Mucosa of stomach (tissue), 1 donor: ENCODE data around the gene CAMSAP1.

Experiments used
- H3K27me3 ChIP-seq: one replicate; pipeline ENCODE4 v1.7.0; 2013; ENCODE audit warnings: mild to moderate bottlenecking, low read length; ENCODE audit not compliant: control insufficient read depth, insufficient read depth
- H3K36me3 ChIP-seq: one replicate; pipeline ENCODE4 v1.7.0; 2013; ENCODE audit warnings: low read length; ENCODE audit not compliant: control insufficient read depth, insufficient read depth
- H3K4me1 ChIP-seq: one replicate; pipeline ENCODE4 v1.7.0; 2013; ENCODE audit warnings: mild to moderate bottlenecking, low read length; ENCODE audit not compliant: control insufficient read depth, insufficient read depth
- H3K4me3 ChIP-seq: one replicate; pipeline ENCODE4 v1.7.0; 2013; ENCODE audit warnings: low read length
- H3K9ac ChIP-seq: one replicate; pipeline ENCODE4 v1.7.0; 2013; ENCODE audit warnings: mild to moderate bottlenecking, low read length, moderate library complexity
- H3K9me3 ChIP-seq: one replicate; pipeline ENCODE4 v1.7.0; 2013; ENCODE audit warnings: mild to moderate bottlenecking, low read length, moderate library complexity; ENCODE audit not compliant: control insufficient read depth
- donor health status: Pancreatic carcinoma.

Gene CAMSAP1

DNA sequence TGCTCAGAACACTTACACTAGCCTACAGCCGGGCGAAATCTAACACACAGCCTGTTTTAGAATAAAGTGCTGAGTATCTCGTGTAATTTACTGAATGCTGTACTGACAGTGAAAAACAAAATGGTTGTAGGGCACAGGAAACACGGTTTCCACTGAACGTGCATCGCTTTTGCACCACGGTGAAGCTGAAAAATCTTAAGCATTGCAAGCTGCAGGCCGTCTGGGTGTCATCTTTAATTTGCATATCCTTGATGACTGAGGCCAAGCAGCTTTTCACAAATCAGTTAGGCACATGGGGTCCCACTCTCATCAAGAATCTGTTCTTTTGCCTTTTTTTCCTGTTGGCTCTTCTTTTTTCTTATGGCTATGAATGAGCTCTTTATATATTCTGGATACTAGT, 58.2 kb downstream of the CAMSAP1 start:
- Histone ChIP-seq H3K4me1 (peaks cover 11% of the 10 kb centered on the region), H3K9me3 (no peaks in the 10 kb centered on the region), H3K4me3 (no peak overlapping the region), H3K27me3 (no peaks in the 10 kb centered on the region), H3K36me3 (no peaks in the 10 kb centered on the region), H3K9ac (no peak overlapping the region)

DNA sequence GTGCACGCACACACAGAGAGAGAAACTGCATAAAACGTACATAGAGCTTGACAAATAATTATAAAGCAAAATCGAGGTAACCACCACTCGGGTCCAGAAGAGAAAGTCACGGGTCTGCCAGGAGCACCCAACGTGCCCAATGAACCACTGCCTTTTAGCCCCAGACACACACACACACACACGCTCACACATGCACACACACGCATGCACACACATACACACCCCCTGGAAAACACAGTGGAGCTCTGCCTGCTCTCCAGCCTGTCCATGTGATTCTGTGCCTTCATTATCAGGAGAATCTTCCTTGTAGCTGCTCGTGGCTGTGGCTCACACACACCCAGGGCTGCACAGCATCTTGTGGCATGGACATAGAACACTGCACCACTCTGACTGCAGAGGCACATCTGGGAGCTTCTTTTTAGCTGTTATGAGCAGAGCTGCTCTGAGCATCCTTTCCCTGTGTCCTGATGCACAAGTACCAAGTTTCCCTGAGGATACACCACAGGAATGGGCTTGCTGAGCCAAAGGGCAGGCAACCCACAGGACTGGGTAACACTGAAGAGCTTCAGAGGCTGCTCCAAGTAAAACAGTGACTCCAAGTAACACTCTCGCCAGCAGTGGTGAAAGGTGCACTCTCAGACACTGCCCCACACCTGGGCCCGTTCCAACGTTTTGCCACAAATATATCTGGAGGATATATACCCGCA, 58.9 kb downstream of the CAMSAP1 start:
- Histone ChIP-seq H3K9ac (no peak overlapping the region), H3K27me3 (no peaks in the 10 kb centered on the region), H3K36me3 (no peaks in the 10 kb centered on the region), H3K4me1 (peaks cover 11% of the 10 kb centered on the region), H3K9me3 (no peaks in the 10 kb centered on the region), H3K4me3 (no peak overlapping the region)

DNA sequence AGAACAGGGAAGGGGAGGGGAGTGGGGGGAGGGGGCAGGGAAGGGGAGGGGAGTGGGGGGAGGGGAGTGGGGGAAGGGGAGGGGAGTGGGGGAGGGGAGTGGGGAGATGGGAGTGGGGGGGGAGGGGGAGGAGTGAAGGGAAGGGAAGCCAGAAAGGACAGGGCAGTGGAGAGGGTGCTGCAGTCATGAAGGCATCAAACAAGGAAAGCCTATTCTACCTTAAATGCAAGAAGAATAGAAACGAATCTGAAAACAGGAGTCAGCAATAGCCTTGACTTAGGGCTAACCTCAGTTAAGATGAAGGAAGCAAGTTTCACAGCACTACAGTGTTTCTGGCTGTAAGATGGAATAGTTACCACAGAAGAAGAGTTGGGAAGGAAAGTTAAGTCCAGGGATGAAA, 59.5 kb downstream of the CAMSAP1 start:
- Histone ChIP-seq H3K4me1 (peaks cover 11% of the 10 kb centered on the region), H3K27me3 (no peaks in the 10 kb centered on the region), H3K4me3 (no peak overlapping the region), H3K9ac (no peak overlapping the region), H3K36me3 (no peaks in the 10 kb centered on the region), H3K9me3 (no peaks in the 10 kb centered on the region)

GRCh38 chr9:135840539-135840938, 66.8 kb downstream of the CAMSAP1 start:
- Histone ChIP-seq H3K27me3 (no peaks in the 10 kb centered on the region), H3K4me1 (peaks cover 24% of the 10 kb centered on the region), H3K36me3 (no peaks in the 10 kb centered on the region), H3K4me3 (no peak overlapping the region), H3K9ac (no peak overlapping the region), H3K9me3 (no peaks in the 10 kb centered on the region)

GRCh38 chr9:135840107-135840506, 67.2 kb downstream of the CAMSAP1 start:
- Histone ChIP-seq H3K9ac (no peak overlapping the region), H3K4me1 (peaks cover 24% of the 10 kb centered on the region), H3K9me3 (no peaks in the 10 kb centered on the region), H3K36me3 (no peaks in the 10 kb centered on the region), H3K4me3 (no peak overlapping the region), H3K27me3 (no peaks in the 10 kb centered on the region)

DNA sequence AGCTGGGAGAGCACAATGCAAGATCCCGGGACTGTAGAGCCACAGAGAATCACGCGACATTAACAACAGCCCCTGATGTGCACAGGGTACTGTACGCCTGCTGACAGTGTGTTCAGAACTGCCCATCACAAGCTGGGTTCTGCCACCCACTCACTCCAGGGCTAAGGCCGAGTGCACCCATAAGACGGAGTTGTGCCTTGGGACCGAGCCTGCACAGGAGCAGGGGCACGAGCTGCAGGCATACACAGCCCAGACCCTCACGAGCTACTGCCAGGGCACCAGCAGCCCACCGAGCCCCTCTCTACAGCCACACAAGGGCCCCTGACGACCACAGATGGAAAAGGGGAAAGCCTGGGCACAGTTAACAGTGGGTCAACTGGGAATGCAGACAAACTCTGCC, 67.8 kb downstream of the CAMSAP1 start:
- peaks cover 24% of the 10 kb centered on the region for H3K4me1 ChIP-seq
- no peaks in the 10 kb centered on the region for H3K36me3 ChIP-seq
- H3K4me3 ChIP-seq = no peak overlapping the region
- no peaks in the 10 kb centered on the region for H3K27me3 ChIP-seq
- no peak overlapping the region for H3K9ac ChIP-seq
- H3K9me3 ChIP-seq = no peaks in the 10 kb centered on the region

DNA sequence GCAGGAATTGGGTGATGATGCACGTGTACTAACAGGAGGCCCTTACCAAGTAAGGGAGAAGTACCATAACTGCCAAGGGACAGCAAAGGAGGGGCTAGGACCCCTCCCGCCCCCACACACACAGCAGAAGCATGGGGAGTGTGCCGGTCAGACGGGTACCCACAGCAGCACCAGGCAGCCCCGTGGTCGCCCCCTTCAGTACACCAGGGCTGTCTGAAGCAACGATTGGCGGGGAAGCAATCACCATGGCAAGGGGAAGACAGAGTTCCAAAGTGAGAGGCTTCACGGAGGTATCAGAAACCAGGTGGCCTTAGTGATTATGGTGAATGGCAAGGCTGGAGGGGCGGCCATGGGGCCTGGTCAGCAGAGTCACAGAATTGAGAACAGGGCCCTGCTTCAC, 72.2 kb downstream of the CAMSAP1 start:
- no peak overlapping the region for H3K4me3 ChIP-seq
- H3K27me3 ChIP-seq = no peaks in the 10 kb centered on the region
- H3K9me3 ChIP-seq = no peaks in the 10 kb centered on the region
- H3K9ac ChIP-seq = no peak overlapping the region
- peaks cover 10% of the 10 kb centered on the region for H3K4me1 ChIP-seq
- no peaks in the 10 kb centered on the region for H3K36me3 ChIP-seq

DNA sequence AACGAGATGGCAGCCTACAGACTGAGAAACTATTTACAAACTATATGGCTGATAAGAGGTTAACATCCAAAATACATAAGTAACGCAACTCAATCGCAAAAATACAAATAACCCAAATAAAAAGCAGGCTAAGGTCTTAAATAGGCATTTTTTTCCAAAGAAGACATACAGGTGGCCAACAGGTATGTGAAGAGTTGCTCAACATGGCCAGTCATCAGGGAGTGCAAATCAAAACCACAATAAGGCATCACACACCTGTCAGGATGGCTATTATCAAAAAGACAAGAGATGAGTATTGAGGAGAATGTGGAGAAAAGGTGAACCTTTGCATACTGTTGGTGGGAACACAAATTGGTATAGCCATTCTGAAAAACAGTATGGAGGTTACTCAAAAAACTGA, 73.5 kb downstream of the CAMSAP1 start:
- H3K4me1 ChIP-seq = no peaks in the 10 kb centered on the region
- H3K4me3 ChIP-seq = no peak overlapping the region
- no peak overlapping the region for H3K9ac ChIP-seq
- H3K27me3 ChIP-seq = no peaks in the 10 kb centered on the region
- no peaks in the 10 kb centered on the region for H3K9me3 ChIP-seq
- H3K36me3 ChIP-seq = no peaks in the 10 kb centered on the region

DNA sequence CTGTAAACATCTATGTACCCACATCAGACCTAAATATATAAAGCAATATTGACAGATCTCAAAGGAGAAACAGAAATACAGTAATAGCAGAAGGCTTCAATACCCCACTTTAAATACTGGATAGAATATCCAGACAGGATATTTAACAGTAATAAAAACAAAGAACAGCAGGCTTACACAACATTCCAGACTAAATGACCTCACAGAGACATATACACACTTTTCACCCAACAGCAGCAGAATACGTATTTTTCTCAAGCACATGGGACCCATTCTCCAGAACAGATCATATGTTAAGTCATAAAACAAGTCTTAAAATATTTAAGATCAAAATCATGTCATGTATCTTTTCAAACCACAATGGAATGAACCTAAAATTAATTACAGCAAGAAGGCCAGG, 76.8 kb downstream of the CAMSAP1 start:
- Histone ChIP-seq H3K27me3 (no peaks in the 10 kb centered on the region), H3K9me3 (no peaks in the 10 kb centered on the region), H3K36me3 (no peaks in the 10 kb centered on the region), H3K9ac (no peak overlapping the region), H3K4me1 (no peaks in the 10 kb centered on the region), H3K4me3 (no peak overlapping the region)

DNA sequence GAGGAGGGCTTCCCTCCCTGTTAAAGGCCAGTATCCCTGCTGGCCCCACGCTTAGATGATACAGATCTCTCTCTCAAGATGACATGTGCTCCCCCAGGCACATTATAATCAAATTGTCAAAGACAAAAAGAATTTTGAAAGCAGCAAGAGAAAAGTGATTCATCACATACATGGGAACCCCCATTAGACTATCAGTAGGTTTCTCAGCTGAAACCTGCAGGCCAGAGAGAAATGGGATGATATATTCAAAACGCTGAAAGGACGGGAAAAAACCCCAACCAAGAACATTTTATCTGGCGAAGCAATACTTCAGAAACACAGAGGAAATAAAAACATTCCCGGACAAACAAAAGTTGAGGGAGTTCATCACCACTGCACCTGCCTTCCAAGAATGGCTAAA, 78.7 kb downstream of the CAMSAP1 start:
- Histone ChIP-seq H3K9ac (no peak overlapping the region), H3K4me1 (no peaks in the 10 kb centered on the region), H3K27me3 (no peaks in the 10 kb centered on the region), H3K9me3 (no peaks in the 10 kb centered on the region), H3K4me3 (no peak overlapping the region), H3K36me3 (no peaks in the 10 kb centered on the region)

DNA sequence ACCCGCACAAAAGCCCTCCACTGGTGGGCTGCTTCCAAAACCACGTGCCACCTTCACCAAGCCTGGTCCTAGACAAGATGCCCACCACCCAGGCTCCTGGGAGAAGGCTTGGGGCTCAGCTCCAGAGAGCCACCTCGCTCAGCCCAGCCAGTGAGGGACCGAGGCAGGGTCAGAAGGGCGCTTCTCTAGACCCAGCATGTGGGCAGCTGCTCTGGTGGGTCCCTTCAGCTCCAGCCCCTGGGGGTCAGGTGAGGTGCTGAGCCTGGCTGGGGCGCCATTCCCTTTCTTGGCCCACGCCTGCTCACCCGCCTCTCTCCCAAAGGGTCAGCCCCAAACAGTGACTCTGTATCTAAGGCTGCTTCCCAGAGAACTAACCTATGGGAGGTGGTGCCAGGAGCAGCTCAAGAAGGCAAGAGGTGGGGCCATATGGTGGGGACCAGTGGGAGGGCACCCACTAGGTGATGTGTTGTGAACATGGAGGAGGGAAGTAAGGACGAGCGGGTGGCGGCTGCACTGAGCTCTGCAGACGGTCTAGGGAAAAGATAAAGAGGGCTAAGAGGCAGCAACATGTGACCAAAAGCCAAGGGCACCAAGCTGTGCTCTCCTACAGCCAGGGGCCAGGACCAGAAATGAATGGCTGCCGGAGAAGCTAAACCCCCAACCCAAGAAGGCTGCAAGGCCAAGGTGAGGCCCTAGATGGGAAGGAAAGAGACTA, 79.3 kb downstream of the CAMSAP1 start:
- no peak overlapping the region for H3K9ac ChIP-seq
- no peaks in the 10 kb centered on the region for H3K27me3 ChIP-seq
- H3K4me1 ChIP-seq = no peaks in the 10 kb centered on the region
- no peak overlapping the region for H3K4me3 ChIP-seq
- H3K36me3 ChIP-seq = no peaks in the 10 kb centered on the region
- no peaks in the 10 kb centered on the region for H3K9me3 ChIP-seq

DNA sequence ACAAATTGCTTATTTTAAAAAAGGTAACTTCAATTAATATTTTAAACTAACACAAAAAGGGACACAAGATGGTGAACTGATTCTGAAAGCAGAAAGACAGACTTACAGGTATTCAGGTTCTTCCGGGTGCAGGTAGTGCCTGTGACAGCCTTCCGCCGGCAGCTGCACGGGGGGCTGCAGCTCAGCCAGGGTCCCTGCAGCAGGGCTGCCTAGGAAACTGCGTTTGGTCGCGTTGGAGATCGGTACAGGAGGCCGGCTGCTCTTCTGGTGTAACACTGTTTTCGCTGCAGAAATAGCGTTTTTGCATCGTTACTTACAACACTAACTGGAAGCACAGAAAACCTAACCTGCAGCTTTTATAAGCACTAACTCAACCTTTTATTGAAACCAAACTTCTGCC, 80.0 kb downstream of the CAMSAP1 start:
- H3K4me3 ChIP-seq = no peak overlapping the region
- no peaks in the 10 kb centered on the region for H3K9me3 ChIP-seq
- H3K27me3 ChIP-seq = no peaks in the 10 kb centered on the region
- H3K9ac ChIP-seq = no peak overlapping the region
- H3K36me3 ChIP-seq = no peaks in the 10 kb centered on the region
- H3K4me1 ChIP-seq = no peaks in the 10 kb centered on the region
